Vagina (tissue), 2 donors: ENCODE measurements around the gene SSR4.

Experiments
- CTCF ChIP-seq, 3 experiments: fragments of 450-650 bp in 2 of 3; fragments of 200-600 bp in 1 of 3; sonication (generic) in 1 of 3; IDR thresholded peaks; one replicate each; pipeline ENCODE4 v1.5.1; 2017 to 2019; ENCODE audit warnings: antibody characterized with exemption in 3 of 3, mild to moderate bottlenecking in 2 of 3, moderate library complexity in 2 of 3
- POLR2A ChIP-seq, 2 donors: fragments of 450-650 bp; IDR thresholded peaks; one replicate each; pipeline ENCODE4 v1.6.1; 2017; ENCODE audit warnings: antibody characterized with exemption in 2 of 2, mild to moderate bottlenecking in 2 of 2, moderate library complexity in 2 of 2
- POLR2AphosphoS5 ChIP-seq, 2 donors: sonication (generic); formaldehyde crosslinking; IDR thresholded peaks; one replicate each; pipeline ENCODE4 v1.9.0; 2017; ENCODE audit warnings: antibody characterized with exemption in 2 of 2, mild to moderate bottlenecking in 2 of 2, low read depth in 1 of 2; ENCODE audit not compliant: insufficient read depth in 1 of 2

GRCh38 chrX:153820601-153821000 is 26.1 kb downstream of the SSR4 start:
- TF ChIP-seq CTCF (IDR thresholded peaks at IDR 0.05) (no peak), POLR2A (IDR thresholded peaks at IDR 0.05) (no peak), POLR2AphosphoS5 (IDR thresholded peaks at IDR 0.05; ENCODE audit: insufficient read depth in 1 of 2, low read depth in 1 of 2) (no peak)
